ENCODE measurements around the gene RND3.

RND3 gene

GRCh38 chr2:150482111-150482510, 5.4 kb downstream of the RND3 start:
- Histone ChIP-seq H3K36me3 (ENCODE audit: control insufficient read depth, insufficient read depth, low read length) (peaks cover 44% of the 10 kb centered on the region), H3K4me1 (ENCODE audit: control insufficient read depth, insufficient read depth, low read length) (peaks cover 58% of the 10 kb centered on the region), H3K27me3 (ENCODE audit: control insufficient read depth, insufficient read depth, low read length) (no peaks in the 10 kb centered on the region), H3K9ac (ENCODE audit: low read length) (no peak overlapping the region), H3K4me3 (ENCODE audit: low read depth, low read length) (no peak overlapping the region), H3K9me3 (ENCODE audit: control insufficient read depth, insufficient read depth, low read depth, low read length) (no peaks in the 10 kb centered on the region), H3K27ac (ENCODE audit: low read depth, low read length) (no peak overlapping the region)

GRCh38 chr2:150480971-150481830, 6.3 kb downstream of the RND3 start:
- Histone ChIP-seq H3K9me3 (ENCODE audit: control insufficient read depth, insufficient read depth, low read depth, low read length) (no peaks in the 10 kb centered on the region), H3K4me3 (ENCODE audit: low read depth, low read length) (no peak overlapping the region), H3K27me3 (ENCODE audit: control insufficient read depth, insufficient read depth, low read length) (no peaks in the 10 kb centered on the region), H3K9ac (ENCODE audit: low read length) (no peak overlapping the region), H3K4me1 (ENCODE audit: control insufficient read depth, insufficient read depth, low read length) (peaks cover 60% of the 10 kb centered on the region), H3K36me3 (ENCODE audit: control insufficient read depth, insufficient read depth, low read length) (peaks cover 52% of the 10 kb centered on the region), H3K27ac (ENCODE audit: low read depth, low read length) (no peak overlapping the region)

GRCh38 chr2:150480241-150480640, 7.2 kb downstream of the RND3 start:
- H3K36me3 ChIP-seq (ENCODE audit: control insufficient read depth, insufficient read depth, low read length): peaks cover 60% of the 10 kb centered on the region
- H3K4me1 ChIP-seq (ENCODE audit: control insufficient read depth, insufficient read depth, low read length): peaks cover 60% of the 10 kb centered on the region
- no peaks in the 10 kb centered on the region for H3K9me3 ChIP-seq (ENCODE audit: control insufficient read depth, insufficient read depth, low read depth, low read length)
- no peak overlapping the region for H3K4me3 ChIP-seq (ENCODE audit: low read depth, low read length)
- no peak overlapping the region for H3K9ac ChIP-seq (ENCODE audit: low read length)
- H3K27me3 ChIP-seq (ENCODE audit: control insufficient read depth, insufficient read depth, low read length): no peaks in the 10 kb centered on the region
- no peak overlapping the region for H3K27ac ChIP-seq (ENCODE audit: low read depth, low read length)

GRCh38 chr2:150479075-150479915, 8.2 kb downstream of the RND3 start:
- H3K4me1 ChIP-seq (ENCODE audit: control insufficient read depth, insufficient read depth, low read length): peaks cover 53% of the 10 kb centered on the region
- no peak overlapping the region for H3K9ac ChIP-seq (ENCODE audit: low read length)
- no peak overlapping the region for H3K4me3 ChIP-seq (ENCODE audit: low read depth, low read length)
- H3K9me3 ChIP-seq (ENCODE audit: control insufficient read depth, insufficient read depth, low read depth, low read length): no peaks in the 10 kb centered on the region
- H3K27me3 ChIP-seq (ENCODE audit: control insufficient read depth, insufficient read depth, low read length): no peaks in the 10 kb centered on the region
- no peak overlapping the region for H3K27ac ChIP-seq (ENCODE audit: low read depth, low read length)
- peaks cover 62% of the 10 kb centered on the region for H3K36me3 ChIP-seq (ENCODE audit: control insufficient read depth, insufficient read depth, low read length)

GRCh38 chr2:150478200-150478974, 9.1 kb downstream of the RND3 start:
- Histone ChIP-seq H3K4me3 (ENCODE audit: low read depth, low read length) (no peak overlapping the region), H3K36me3 (ENCODE audit: control insufficient read depth, insufficient read depth, low read length) (peaks cover 62% of the 10 kb centered on the region), H3K27me3 (ENCODE audit: control insufficient read depth, insufficient read depth, low read length) (no peaks in the 10 kb centered on the region), H3K9me3 (ENCODE audit: control insufficient read depth, insufficient read depth, low read depth, low read length) (no peaks in the 10 kb centered on the region), H3K27ac (ENCODE audit: low read depth, low read length) (no peak overlapping the region), H3K4me1 (ENCODE audit: control insufficient read depth, insufficient read depth, low read length) (peaks cover 48% of the 10 kb centered on the region), H3K9ac (ENCODE audit: low read length) (no peak overlapping the region)

GRCh38 chr2:150477347-150477746, 10.1 kb downstream of the RND3 start:
- H3K4me3 ChIP-seq (ENCODE audit: low read depth, low read length): no peak overlapping the region
- peaks cover 41% of the 10 kb centered on the region for H3K4me1 ChIP-seq (ENCODE audit: control insufficient read depth, insufficient read depth, low read length)
- H3K36me3 ChIP-seq (ENCODE audit: control insufficient read depth, insufficient read depth, low read length): peaks cover 65% of the 10 kb centered on the region
- H3K9ac ChIP-seq (ENCODE audit: low read length): no peak overlapping the region
- no peaks in the 10 kb centered on the region for H3K27me3 ChIP-seq (ENCODE audit: control insufficient read depth, insufficient read depth, low read length)
- H3K9me3 ChIP-seq (ENCODE audit: control insufficient read depth, insufficient read depth, low read depth, low read length): no peaks in the 10 kb centered on the region
- H3K27ac ChIP-seq (ENCODE audit: low read depth, low read length): no peak overlapping the region

GRCh38 chr2:150476809-150477302, 10.6 kb downstream of the RND3 start:
- H3K27ac ChIP-seq (ENCODE audit: low read depth, low read length): no peak overlapping the region
- H3K9me3 ChIP-seq (ENCODE audit: control insufficient read depth, insufficient read depth, low read depth, low read length): no peaks in the 10 kb centered on the region
- H3K9ac ChIP-seq (ENCODE audit: low read length): no peak overlapping the region
- H3K36me3 ChIP-seq (ENCODE audit: control insufficient read depth, insufficient read depth, low read length): peaks cover 66% of the 10 kb centered on the region
- no peaks in the 10 kb centered on the region for H3K27me3 ChIP-seq (ENCODE audit: control insufficient read depth, insufficient read depth, low read length)
- no peak overlapping the region for H3K4me3 ChIP-seq (ENCODE audit: low read depth, low read length)
- H3K4me1 ChIP-seq (ENCODE audit: control insufficient read depth, insufficient read depth, low read length): peaks cover 37% of the 10 kb centered on the region

GRCh38 chr2:150476286-150476685, 11.2 kb downstream of the RND3 start:
- Histone ChIP-seq H3K4me1 (ENCODE audit: control insufficient read depth, insufficient read depth, low read length) (peaks cover 36% of the 10 kb centered on the region), H3K9ac (ENCODE audit: low read length) (no peak overlapping the region), H3K36me3 (ENCODE audit: control insufficient read depth, insufficient read depth, low read length) (peaks cover 66% of the 10 kb centered on the region), H3K4me3 (ENCODE audit: low read depth, low read length) (no peak overlapping the region), H3K9me3 (ENCODE audit: control insufficient read depth, insufficient read depth, low read depth, low read length) (no peaks in the 10 kb centered on the region), H3K27ac (ENCODE audit: low read depth, low read length) (no peak overlapping the region), H3K27me3 (ENCODE audit: control insufficient read depth, insufficient read depth, low read length) (no peaks in the 10 kb centered on the region)

GRCh38 chr2:150475479-150476250, 11.8 kb downstream of the RND3 start:
- H3K9ac ChIP-seq (ENCODE audit: low read length): no peak overlapping the region
- no peaks in the 10 kb centered on the region for H3K9me3 ChIP-seq (ENCODE audit: control insufficient read depth, insufficient read depth, low read depth, low read length)
- H3K27ac ChIP-seq (ENCODE audit: low read depth, low read length): no peak overlapping the region
- H3K4me3 ChIP-seq (ENCODE audit: low read depth, low read length): no peak overlapping the region
- H3K27me3 ChIP-seq (ENCODE audit: control insufficient read depth, insufficient read depth, low read length): no peaks in the 10 kb centered on the region
- peaks cover 66% of the 10 kb centered on the region for H3K36me3 ChIP-seq (ENCODE audit: control insufficient read depth, insufficient read depth, low read length)
- peaks cover 34% of the 10 kb centered on the region for H3K4me1 ChIP-seq (ENCODE audit: control insufficient read depth, insufficient read depth, low read length)

Measured in HUES6 (cell line).